ENCODE data around the gene NTM.

GRCh38 chr11:131991606-131992005 lies 621.2 kb downstream of the NTM start:
- no peak for TF ChIP-seq CTCF (IDR thresholded peaks at IDR 0.05; ENCODE audit: low read depth, low read length)
- TF ChIP-seq EZH2phosphoT487 (IDR thresholded peaks at IDR 0.05; ENCODE audit: low read depth) = no peak

All from OCI-LY3 (cell line).